Measurements from ENCODE around the gene ARPC5L. TPM values are rescaled to one million over a fixed set of nuclear protein-coding genes. Genes with fewer than 3 reads are reported as not detected.

The ARPC5L gene
- total RNA-seq, 1 experiment from 2014 or later: 56.8 TPM

- Histone ChIP-seq H3K4me1 (ENCODE audit: low read length) (peaks cover 53% of the 10 kb centered on the region), H3K4me3 (ENCODE audit: low read length) (peak overlapping the region; percentile 96), H3K27me3 (ENCODE audit: low read length) (no peaks in the 10 kb centered on the region)
Observed at GRCh38 chr9:124868511-124869465, 6.9 kb downstream of the ARPC5L start.

GRCh38 chr9:124869466-124869985 is 7.6 kb downstream of the ARPC5L start:
- peak; percentile 69 for DNase-seq
- H2AFZ ChIP-seq (ENCODE audit: low read length): no peak overlapping the region
- H3K79me2 ChIP-seq (ENCODE audit: low read length): peaks cover 71% of the 10 kb centered on the region
- peak overlapping the region; percentile 94 for H3K27ac ChIP-seq (ENCODE audit: low read length)
- peaks cover 19% of the 10 kb centered on the region for H3K36me3 ChIP-seq (ENCODE audit: insufficient read depth, low read length)
- peaks cover 53% of the 10 kb centered on the region for H3K4me1 ChIP-seq (ENCODE audit: low read length)
- H3K4me3 ChIP-seq (ENCODE audit: low read length): peak overlapping the region; percentile 96
- peak overlapping the region; percentile 98 for H3K4me2 ChIP-seq (ENCODE audit: low read depth, low read length, poor library complexity, severe bottlenecking)
- peaks cover 38% of the 10 kb centered on the region for H4K20me1 ChIP-seq (ENCODE audit: insufficient read depth, low read depth, low read length)
- H3K9ac ChIP-seq (ENCODE audit: low read length): peak overlapping the region; percentile 100
- H3K9me2 ChIP-seq (replicated peaks; ENCODE audit: insufficient read depth, low read length): no peaks in the 10 kb centered on the region
- H3K9me3 ChIP-seq (ENCODE audit: low read length): no peaks in the 10 kb centered on the region
- H3K27me3 ChIP-seq (ENCODE audit: low read length): no peaks in the 10 kb centered on the region

More at GRCh38 chr9:124868511-124869465, 6.9 kb downstream of the ARPC5L start:
- Histone ChIP-seq H2AFZ (ENCODE audit: low read length) (no peak overlapping the region), H3K9ac (ENCODE audit: low read length) (peak overlapping the region; percentile 100), H3K9me3 (ENCODE audit: low read length) (no peaks in the 10 kb centered on the region), H4K20me1 (ENCODE audit: insufficient read depth, low read depth, low read length) (peaks cover 34% of the 10 kb centered on the region), H3K9me2 (replicated peaks; ENCODE audit: insufficient read depth, low read length) (no peaks in the 10 kb centered on the region), H3K79me2 (ENCODE audit: low read length) (peaks cover 65% of the 10 kb centered on the region), H3K27ac (ENCODE audit: low read length) (peak overlapping the region; percentile 94), H3K4me2 (ENCODE audit: low read depth, low read length, poor library complexity, severe bottlenecking) (peak overlapping the region; percentile 98), H3K36me3 (ENCODE audit: insufficient read depth, low read length) (peaks cover 14% of the 10 kb centered on the region)
- DNase-seq: peak; percentile 96

GRCh38 chr9:124869986-124870560 is 8.1 kb downstream of the ARPC5L start:
- peak; percentile 90 for DNase-seq
- Histone ChIP-seq H4K20me1 (ENCODE audit: insufficient read depth, low read depth, low read length) (peaks cover 44% of the 10 kb centered on the region), H3K36me3 (ENCODE audit: insufficient read depth, low read length) (peaks cover 25% of the 10 kb centered on the region), H3K9me3 (ENCODE audit: low read length) (no peaks in the 10 kb centered on the region), H3K4me2 (ENCODE audit: low read depth, low read length, poor library complexity, severe bottlenecking) (peak overlapping the region; percentile 98), H3K4me1 (ENCODE audit: low read length) (peaks cover 53% of the 10 kb centered on the region), H3K9me2 (replicated peaks; ENCODE audit: insufficient read depth, low read length) (no peaks in the 10 kb centered on the region), H3K4me3 (ENCODE audit: low read length) (peak overlapping the region; percentile 96), H3K27ac (ENCODE audit: low read length) (peak overlapping the region; percentile 94), H2AFZ (ENCODE audit: low read length) (no peak overlapping the region), H3K9ac (ENCODE audit: low read length) (peak overlapping the region; percentile 100), H3K27me3 (ENCODE audit: low read length) (no peaks in the 10 kb centered on the region), H3K79me2 (ENCODE audit: low read length) (peaks cover 76% of the 10 kb centered on the region)

GRCh38 chr9:124870723-124871122 is 8.8 kb downstream of the ARPC5L start:
- Histone ChIP-seq H3K4me2 (ENCODE audit: low read depth, low read length, poor library complexity, severe bottlenecking) (peak overlapping the region; percentile 98), H4K20me1 (ENCODE audit: insufficient read depth, low read depth, low read length) (peaks cover 50% of the 10 kb centered on the region), H3K36me3 (ENCODE audit: insufficient read depth, low read length) (peaks cover 29% of the 10 kb centered on the region), H3K9me3 (ENCODE audit: low read length) (no peaks in the 10 kb centered on the region), H3K27ac (ENCODE audit: low read length) (peak overlapping the region; percentile 94), H3K4me1 (ENCODE audit: low read length) (peaks cover 53% of the 10 kb centered on the region), H3K9me2 (replicated peaks; ENCODE audit: insufficient read depth, low read length) (no peaks in the 10 kb centered on the region), H3K79me2 (ENCODE audit: low read length) (peaks cover 79% of the 10 kb centered on the region), H3K9ac (ENCODE audit: low read length) (peak overlapping the region; percentile 100), H3K27me3 (ENCODE audit: low read length) (no peaks in the 10 kb centered on the region), H2AFZ (ENCODE audit: low read length) (no peak overlapping the region), H3K4me3 (ENCODE audit: low read length) (peak overlapping the region; percentile 96)
- peak; percentile 47 for DNase-seq

- Histone ChIP-seq H3K79me2 (ENCODE audit: low read length) (peaks cover 79% of the 10 kb centered on the region), H3K9ac (ENCODE audit: low read length) (peak overlapping the region; percentile 100), H4K20me1 (ENCODE audit: insufficient read depth, low read depth, low read length) (peaks cover 52% of the 10 kb centered on the region), H2AFZ (ENCODE audit: low read length) (no peak overlapping the region), H3K27me3 (ENCODE audit: low read length) (no peaks in the 10 kb centered on the region), H3K4me3 (ENCODE audit: low read length) (peak overlapping the region; percentile 96), H3K36me3 (ENCODE audit: insufficient read depth, low read length) (peaks cover 31% of the 10 kb centered on the region), H3K27ac (ENCODE audit: low read length) (peak overlapping the region; percentile 94), H3K4me2 (ENCODE audit: low read depth, low read length, poor library complexity, severe bottlenecking) (peak overlapping the region; percentile 98), H3K4me1 (ENCODE audit: low read length) (peaks cover 53% of the 10 kb centered on the region), H3K9me2 (replicated peaks; ENCODE audit: insufficient read depth, low read length) (no peaks in the 10 kb centered on the region), H3K9me3 (ENCODE audit: low read length) (no peaks in the 10 kb centered on the region)
- DNase-seq: peak; percentile 46
Observed at GRCh38 chr9:124871156-124871561, 9.2 kb downstream of the ARPC5L start.

GRCh38 chr9:124873664-124874063 is 11.7 kb downstream of the ARPC5L start:
- DNase-seq: no peak
- Histone ChIP-seq H3K4me3 (ENCODE audit: low read length) (no peak overlapping the region), H3K27ac (ENCODE audit: low read length) (peak overlapping the region; percentile 94), H3K9me2 (replicated peaks; ENCODE audit: insufficient read depth, low read length) (no peaks in the 10 kb centered on the region), H3K79me2 (ENCODE audit: low read length) (peaks cover 63% of the 10 kb centered on the region), H3K36me3 (ENCODE audit: insufficient read depth, low read length) (peaks cover 42% of the 10 kb centered on the region), H3K4me1 (ENCODE audit: low read length) (peaks cover 39% of the 10 kb centered on the region), H3K4me2 (ENCODE audit: low read depth, low read length, poor library complexity, severe bottlenecking) (no peak overlapping the region), H4K20me1 (ENCODE audit: insufficient read depth, low read depth, low read length) (peaks cover 52% of the 10 kb centered on the region), H3K9me3 (ENCODE audit: low read length) (no peaks in the 10 kb centered on the region), H2AFZ (ENCODE audit: low read length) (no peak overlapping the region), H3K27me3 (ENCODE audit: low read length) (no peaks in the 10 kb centered on the region), H3K9ac (ENCODE audit: low read length) (peak overlapping the region; percentile 100; the same call in 1 of the 2 replicates)

GRCh38 chr9:124875501-124875900 is 13.6 kb downstream of the ARPC5L start:
- Histone ChIP-seq H3K9ac (ENCODE audit: low read length) (no peak overlapping the region), H3K9me2 (replicated peaks; ENCODE audit: insufficient read depth, low read length) (no peaks in the 10 kb centered on the region), H3K4me3 (ENCODE audit: low read length) (no peak overlapping the region), H3K27ac (ENCODE audit: low read length) (no peak overlapping the region), H4K20me1 (ENCODE audit: insufficient read depth, low read depth, low read length) (peaks cover 41% of the 10 kb centered on the region), H3K79me2 (ENCODE audit: low read length) (peaks cover 46% of the 10 kb centered on the region), H3K4me2 (ENCODE audit: low read depth, low read length, poor library complexity, severe bottlenecking) (no peak overlapping the region), H3K36me3 (ENCODE audit: insufficient read depth, low read length) (peaks cover 53% of the 10 kb centered on the region), H3K9me3 (ENCODE audit: low read length) (no peaks in the 10 kb centered on the region), H3K27me3 (ENCODE audit: low read length) (no peaks in the 10 kb centered on the region), H3K4me1 (ENCODE audit: low read length) (peaks cover 55% of the 10 kb centered on the region), H2AFZ (ENCODE audit: low read length) (no peak overlapping the region)
- DNase-seq: no peak
